ENCODE data around the gene CYB561D1.

GRCh38 chr1:109543988-109544735 is 50.3 kb downstream of the CYB561D1 start:
- TF ChIP-seq CTCF (IDR thresholded peaks at IDR 0.05; ENCODE audit: borderline replicate concordance, extremely low read depth, low read length, poor library complexity, severe bottlenecking) (no peak), EZH2 (IDR thresholded peaks at IDR 0.05; ENCODE audit: borderline replicate concordance, low read depth, low read length, severe bottlenecking) (no peak)
